RWPE1 (cell line): ENCODE measurements around the gene ETHE1.

Experiments used
- CTCF ChIA-PET: fragments of 350-600 bp; sonication (Branson Sonifier 250); formaldehyde crosslinking; extraction: SDS; loops from one replicate; lab custom pipeline; 2021; lab: Yijun Ruan, JAX
- POLR2A ChIA-PET: fragments of 400-600 bp; formaldehyde crosslinking; extraction: SDS; loops from one replicate; lab custom pipeline; 2020; ENCODE audit warnings: antibody characterized with exemption; ENCODE audit not compliant: low non-redundant PET; lab: Yijun Ruan, JAX
- DNase-seq: peaks from one replicate; pipeline ENCODE4 v3.0.0; 2012; ENCODE audit warnings: low spot score
- H3K27ac ChIP-seq: fragments of 450-650 bp; 2 replicates; pipeline ENCODE4 v1.5.1; 2017
- CTCF ChIP-seq: fragments of 450-650 bp; conservative IDR thresholded peaks from 2 replicates; pipeline ENCODE4 v1.5.1; 2017; ENCODE audit warnings: low read depth, mild to moderate bottlenecking

The ETHE1 gene

GRCh38 chr19:43498233-43498842 lies 28.7 kb downstream of the ETHE1 start:
- ChIA-PET POLR2A (no interaction called here), CTCF (interaction anchor here (0.6 kb wide), 1 partner anchor 51 kb away, joined by 3 read pairs; no protein-coding TSS in a partner anchor)
- DNase-seq, result no peak
- TF ChIP-seq CTCF, result no peak
- peak overlapping the region; percentile 3; the same call in 1 of the 2 replicates for H3K27ac ChIP-seq

GRCh38 chr19:43496960-43497359 lies 30.0 kb downstream of the ETHE1 start:
- no peak for TF ChIP-seq CTCF
- DNase-seq, result no peak
- POLR2A ChIA-PET, result no interaction called here
- H3K27ac ChIP-seq, result no peak overlapping the region
- CTCF ChIA-PET, result no interaction called here

GRCh38 chr19:43495082-43495481 lies 31.9 kb downstream of the ETHE1 start:
- ChIA-PET CTCF (interaction anchor here (1.2 kb wide), 1 partner anchor 48 kb away, joined by 9 read pairs; no protein-coding TSS in a partner anchor), POLR2A (no interaction called here)
- DNase-seq, result no peak
- peak overlapping the region; percentile 21; the same call in 1 of the 2 replicates for H3K27ac ChIP-seq
- TF ChIP-seq CTCF, result no peak

- no peak overlapping the region for H3K27ac ChIP-seq
- POLR2A ChIA-PET, result interaction anchor here (0.6 kb wide), 1 partner anchor 27 kb away, joined by 3 read pairs; no protein-coding TSS in a partner anchor
- DNase-seq, result no peak
- CTCF ChIA-PET, result no interaction called here
- TF ChIP-seq CTCF, result no peak
Observed at GRCh38 chr19:43490759-43491158, 36.2 kb downstream of the ETHE1 start.

GRCh38 chr19:43489979-43490599 lies 36.9 kb downstream of the ETHE1 start:
- POLR2A ChIA-PET, result no interaction called here
- TF ChIP-seq CTCF, result no peak
- CTCF ChIA-PET, result no interaction called here
- no peak overlapping the region for H3K27ac ChIP-seq
- DNase-seq, result no peak

GRCh38 chr19:43489310-43489709 lies 37.7 kb downstream of the ETHE1 start:
- DNase-seq, result no peak
- CTCF ChIA-PET, result no interaction called here
- no peak overlapping the region for H3K27ac ChIP-seq
- POLR2A ChIA-PET, result no interaction called here
- no peak for TF ChIP-seq CTCF
